LHCN-M2 (cell line): ENCODE measurements around the gene MPST. TPM values are rescaled to one million over a fixed set of nuclear protein-coding genes. Genes with fewer than 3 reads are reported as not detected.

Source experiments
- DNase-seq: peaks from one replicate; pipeline ENCODE4 v3.0.0-alpha.2; 2012; ENCODE audit warnings: low read depth
- total RNA-seq: library from RNA; depleted of rRNA; stranded (reverse); fragments of >200 nt; gene quantifications from 2 replicates; pipeline ENCODE4 v1.2.3, GENCODE V29; 2014

The MPST gene
- total RNA-seq, 1 experiment from 2014 or later = 46.4 TPM

DNA sequence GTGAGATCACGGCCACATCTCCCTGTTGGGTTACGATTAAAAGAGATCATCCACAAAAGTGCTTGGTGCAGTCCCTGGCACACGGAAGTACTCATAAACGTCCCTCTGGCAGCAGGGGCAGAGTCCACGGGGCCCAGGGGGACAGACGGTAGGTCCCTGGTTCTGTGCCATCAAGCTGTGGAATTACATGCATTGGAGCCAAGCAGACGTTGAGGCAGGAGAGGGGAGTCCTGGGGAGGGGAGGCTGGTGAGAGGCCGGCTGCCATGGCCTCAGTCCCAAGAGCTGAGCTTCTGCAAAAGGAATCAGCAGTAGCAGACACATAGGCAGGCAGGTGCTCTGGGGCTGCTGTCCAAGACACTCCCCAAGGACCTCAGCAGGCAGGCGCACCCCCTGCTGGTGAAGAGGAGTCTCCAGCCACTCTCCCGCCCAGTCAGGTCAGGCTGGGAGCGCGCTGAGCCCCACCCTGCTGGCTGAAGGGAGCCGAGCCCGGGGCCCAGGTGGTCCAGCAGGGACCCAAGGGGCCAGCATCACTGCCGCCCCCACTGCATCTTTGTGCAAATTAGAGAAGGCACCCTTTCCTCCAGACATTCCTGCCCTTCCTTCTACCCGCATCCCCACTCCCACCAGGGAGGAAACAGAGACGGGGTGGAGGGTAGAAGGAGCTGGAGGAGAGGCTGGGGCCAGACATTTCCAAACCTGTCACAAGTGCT lies 24.4 kb downstream of the MPST start:
- DNase-seq = peak; percentile 23

DNA sequence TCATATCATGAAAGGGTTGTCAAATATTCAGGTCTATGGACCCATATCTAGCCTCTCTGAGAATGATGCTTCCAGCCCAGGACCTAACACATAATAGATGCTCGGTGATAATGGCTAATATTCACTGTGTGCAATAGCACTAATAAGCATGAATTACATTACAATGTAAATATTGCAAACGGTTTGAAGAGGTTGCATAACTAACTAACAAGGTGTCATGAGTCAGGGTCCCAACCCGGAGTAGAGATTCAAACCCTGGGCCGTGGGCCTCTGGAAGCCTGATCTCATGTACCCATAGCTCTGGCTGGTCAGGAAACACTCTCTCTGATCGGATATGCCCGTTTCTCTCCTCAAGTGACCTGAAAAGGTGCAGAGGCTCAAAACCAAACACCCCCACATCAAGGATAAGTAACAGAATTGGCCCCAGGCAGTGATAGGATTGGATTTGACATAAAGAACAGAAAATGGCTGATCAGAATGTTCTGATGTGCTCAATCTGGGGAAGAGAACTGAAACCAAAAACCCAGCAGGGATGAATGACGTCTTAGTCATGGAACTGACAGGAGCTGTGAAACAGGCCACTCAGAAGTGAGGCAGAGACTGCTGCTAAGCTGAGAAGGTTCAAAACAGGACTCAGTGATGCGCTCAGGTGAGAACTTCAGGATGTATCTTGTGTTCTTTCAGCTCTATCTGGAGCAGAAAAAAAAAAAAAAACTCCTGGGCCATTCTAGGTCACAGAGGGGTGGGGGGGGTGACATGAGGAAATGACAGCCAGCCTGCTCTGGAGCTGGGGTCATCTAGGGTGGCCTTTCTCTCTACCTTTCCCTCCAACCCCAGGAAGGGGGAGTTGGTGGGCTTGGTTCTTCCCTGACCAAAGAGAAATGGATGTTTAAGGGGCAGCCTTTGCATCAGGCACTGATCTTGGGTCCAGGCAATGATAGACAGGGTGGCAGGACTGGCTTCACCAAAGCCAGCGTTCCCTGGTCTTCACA lies 25.4 kb downstream of the MPST start:
- DNase-seq = no peak

- peak; percentile 29 for DNase-seq
Measured at GRCh38 chr22:37045958-37046357, 26.4 kb downstream of the MPST start.

- no peak for DNase-seq
Measured at GRCh38 chr22:37046589-37046988, 27.0 kb downstream of the MPST start.

DNA sequence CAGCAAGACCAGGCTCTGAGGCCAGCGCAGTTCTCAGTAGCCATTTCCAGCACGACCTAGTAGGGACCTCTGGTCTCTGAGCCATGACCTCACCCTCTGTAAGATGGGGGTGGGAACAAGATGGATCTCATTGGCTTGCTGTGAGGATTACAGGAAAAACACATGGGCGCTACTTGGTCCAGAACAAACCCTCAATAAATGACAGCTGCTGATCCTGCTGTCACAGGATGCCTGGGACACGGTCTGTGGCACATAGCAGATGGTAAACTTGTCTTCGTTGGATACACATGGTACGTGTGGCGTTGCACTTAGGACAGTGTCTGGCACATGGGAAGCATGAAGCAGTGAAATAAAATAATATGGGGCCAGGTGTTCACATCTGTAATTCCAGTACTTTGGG lies 27.5 kb downstream of the MPST start:
- DNase-seq = no peak

DNA sequence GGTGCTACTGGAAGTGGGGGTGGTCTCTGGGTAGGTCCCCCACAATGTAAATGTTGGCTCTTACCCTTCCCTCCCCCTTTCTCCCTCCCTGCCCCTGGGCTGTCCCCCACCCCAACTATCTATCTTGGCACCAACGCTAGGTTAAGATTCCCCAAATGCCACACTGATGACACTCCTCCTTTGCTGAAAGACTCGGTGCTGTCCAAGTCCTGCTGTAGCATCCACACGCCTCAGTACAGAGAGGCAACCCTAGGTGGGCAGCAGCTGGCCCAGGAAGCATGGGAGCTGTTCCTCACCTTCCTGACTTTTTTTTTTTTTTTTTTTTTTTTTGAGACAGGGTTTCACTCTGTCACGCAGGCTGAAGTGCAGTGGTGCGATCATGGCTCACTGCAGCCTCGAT lies 28.6 kb downstream of the MPST start:
- no peak for DNase-seq

DNA sequence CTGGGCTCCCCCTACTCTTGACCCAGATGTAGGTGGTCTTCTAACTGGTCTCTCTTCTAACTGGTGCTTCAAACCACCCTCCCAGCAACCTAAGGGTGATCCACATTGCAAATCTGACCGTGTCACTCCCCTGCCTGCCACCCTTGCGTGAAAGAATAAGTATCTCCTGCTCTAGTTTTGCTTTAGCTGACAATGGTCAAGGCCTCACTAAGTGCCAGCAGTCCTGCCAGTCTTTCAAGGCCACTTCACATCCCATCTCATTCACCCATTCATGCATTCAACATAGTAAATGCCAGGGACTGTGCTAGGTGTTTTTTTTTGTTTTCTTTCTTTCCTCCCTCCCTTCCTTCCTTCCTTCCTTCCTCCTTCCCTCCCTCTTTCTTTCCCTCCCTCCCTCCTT lies 29.7 kb downstream of the MPST start:
- no peak for DNase-seq

GRCh38 chr22:37050913-37051312 lies 31.4 kb downstream of the MPST start:
- no peak for DNase-seq

- DNase-seq = peak; percentile 67
Measured at GRCh38 chr22:37051391-37052385, 32.1 kb downstream of the MPST start, which contains the start of gene KCTD17. KCTD17 (plus strand) TSS chr22:37051742; CDS start chr22:37051761, 19 bp downstream.

DNA sequence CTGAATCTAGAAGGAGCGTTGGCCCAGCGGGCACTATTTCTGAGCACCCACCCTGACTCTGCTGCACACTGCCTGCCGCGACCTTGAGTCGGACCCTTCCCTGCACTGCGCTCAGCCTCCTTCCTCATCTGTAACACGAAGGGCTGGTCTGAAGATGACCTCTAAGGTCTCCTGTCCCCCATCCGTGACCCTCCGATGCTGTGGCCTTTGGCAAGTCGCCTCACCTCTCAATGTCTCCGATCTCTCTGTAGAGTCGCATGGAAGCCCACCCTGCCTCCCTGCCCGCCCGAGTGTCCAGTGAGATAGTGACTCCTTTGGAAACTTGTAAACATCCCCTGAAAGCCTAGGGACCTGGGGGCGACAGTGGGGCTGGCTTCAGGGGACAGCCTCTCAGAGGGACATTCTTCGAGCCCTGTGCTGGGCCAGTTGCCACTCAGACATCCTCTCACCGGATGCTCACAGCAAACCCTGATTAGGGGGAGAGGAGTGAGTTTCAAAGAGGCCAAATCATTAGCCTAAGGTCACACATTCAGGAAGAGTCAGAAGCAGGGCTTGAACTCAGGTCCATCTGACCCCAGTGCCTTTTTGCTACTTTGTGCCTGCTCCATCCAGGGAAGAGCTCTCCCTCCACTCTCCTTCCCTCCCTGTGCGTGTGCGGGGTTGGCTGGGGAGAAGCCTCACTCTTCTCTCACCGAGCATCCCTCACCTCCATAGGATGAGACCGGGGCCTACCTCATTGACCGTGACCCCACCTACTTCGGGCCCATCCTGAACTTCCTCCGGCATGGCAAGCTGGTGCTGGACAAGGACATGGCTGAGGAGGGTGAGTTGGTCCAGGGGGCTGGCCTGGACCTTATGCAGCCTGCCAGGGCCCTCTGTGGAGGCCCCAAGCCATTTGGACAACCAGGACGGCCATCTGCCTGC lies 33.1 kb downstream of the MPST start:
- DNase-seq = no peak

GRCh38 chr22:37053310-37054055 lies 33.9 kb downstream of the MPST start:
- DNase-seq = no peak

GRCh38 chr22:37054056-37054395 lies 34.5 kb downstream of the MPST start:
- no peak for DNase-seq

DNA sequence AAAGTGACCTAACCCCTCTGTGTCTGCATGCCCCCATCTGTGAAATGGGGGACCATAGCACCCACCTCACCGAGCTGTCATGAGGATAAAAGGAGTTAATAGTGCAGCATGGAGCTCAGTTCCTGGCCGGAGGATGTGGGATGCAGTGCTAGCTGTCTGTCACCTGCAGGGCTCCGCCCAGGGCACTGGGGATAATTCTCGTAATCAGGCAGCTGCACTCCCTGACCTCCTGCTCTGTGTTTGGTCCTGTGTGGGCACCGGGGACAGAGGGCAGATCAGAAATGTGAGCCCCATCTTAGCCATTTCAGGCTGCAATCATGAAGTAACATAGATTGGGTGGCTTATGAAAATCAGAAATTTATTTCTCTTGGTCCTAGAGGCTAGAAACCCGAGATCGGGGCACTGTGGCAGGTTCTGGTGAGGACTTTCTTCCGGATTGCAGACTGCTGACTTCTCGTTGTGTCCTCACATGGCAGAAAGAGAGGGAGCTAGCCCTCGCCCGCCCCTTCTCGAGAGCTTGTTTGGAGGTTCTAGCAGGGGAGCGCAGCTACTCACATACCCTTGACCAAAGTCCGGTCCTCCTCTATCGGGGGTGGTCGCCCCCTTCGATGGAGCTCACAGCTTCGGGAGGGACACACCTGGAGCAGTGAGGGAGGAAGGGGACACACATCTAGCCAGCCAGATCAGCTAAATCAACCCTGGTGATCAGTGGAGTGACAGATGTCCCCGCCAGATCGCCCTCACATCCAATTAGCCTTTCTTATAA lies 35.2 kb downstream of the MPST start:
- no peak for DNase-seq

GRCh38 chr22:37056246-37056645 lies 36.7 kb downstream of the MPST start:
- no peak for DNase-seq

DNA sequence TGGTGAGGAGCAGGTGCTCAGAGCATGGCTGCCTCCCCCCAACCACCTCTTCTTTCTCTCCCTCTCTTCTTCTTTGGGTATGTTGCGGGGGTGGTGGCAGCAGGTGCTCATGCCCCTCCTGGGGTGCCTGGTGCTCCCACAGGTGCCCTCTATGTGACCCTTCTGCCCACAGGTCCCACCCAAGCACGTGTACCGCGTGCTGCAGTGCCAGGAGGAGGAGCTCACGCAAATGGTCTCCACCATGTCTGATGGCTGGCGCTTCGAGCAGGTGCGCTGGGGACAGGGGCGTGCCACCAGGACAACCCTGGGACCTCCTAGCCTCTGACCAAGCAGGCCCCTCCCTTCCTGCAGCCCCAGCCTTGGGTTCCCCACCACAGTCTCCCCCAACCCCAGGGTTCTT lies 37.7 kb downstream of the MPST start:
- DNase-seq = no peak

GRCh38 chr22:37057796-37058510 lies 38.4 kb downstream of the MPST start:
- DNase-seq = no peak

- no peak for DNase-seq
Measured at GRCh38 chr22:37058917-37059701, 39.6 kb downstream of the MPST start.
